HT-29 (cell line): ENCODE measurements around the gene ENC1. TPM values are rescaled to one million over a fixed set of nuclear protein-coding genes. Genes with fewer than 3 reads are reported as not detected.
A peak's percentile ranks its signal among the peaks of the same experiment; 100 is the strongest.

Source experiments
- DNase-seq: peaks from one replicate; pipeline ENCODE4 v3.0.0-alpha.2; 2015; ENCODE audit warnings: low spot score
- total RNA-seq: library from RNA; depleted of rRNA; stranded (reverse); fragments of >200 nt; shearing (Covaris generic); gene quantifications from 2 replicates; pipeline ENCODE4 v1.2.3, GENCODE V29; 2014

ENC1 gene
- total RNA-seq, 1 experiment from 2014 or later = 397 TPM

DNA sequence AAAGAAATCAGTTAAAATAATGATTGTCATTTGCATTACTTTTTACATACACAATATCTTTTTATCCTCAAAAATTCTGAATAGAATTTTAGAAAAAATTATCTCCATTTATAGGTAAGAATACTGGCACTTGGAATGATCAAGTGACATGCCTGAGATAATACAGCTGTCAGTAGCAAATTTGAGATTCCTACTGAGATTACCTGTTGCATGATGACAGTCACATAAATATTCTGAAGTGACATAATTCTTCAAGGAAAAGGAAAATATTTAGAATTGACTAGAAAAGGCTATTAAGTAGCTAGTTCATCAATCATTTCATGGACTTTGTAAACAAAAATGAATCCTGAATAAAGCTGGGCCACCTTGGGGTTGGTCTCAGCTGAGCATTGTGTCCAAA lies 15.2 kb upstream of the ENC1 start:
- no peak for DNase-seq

DNA sequence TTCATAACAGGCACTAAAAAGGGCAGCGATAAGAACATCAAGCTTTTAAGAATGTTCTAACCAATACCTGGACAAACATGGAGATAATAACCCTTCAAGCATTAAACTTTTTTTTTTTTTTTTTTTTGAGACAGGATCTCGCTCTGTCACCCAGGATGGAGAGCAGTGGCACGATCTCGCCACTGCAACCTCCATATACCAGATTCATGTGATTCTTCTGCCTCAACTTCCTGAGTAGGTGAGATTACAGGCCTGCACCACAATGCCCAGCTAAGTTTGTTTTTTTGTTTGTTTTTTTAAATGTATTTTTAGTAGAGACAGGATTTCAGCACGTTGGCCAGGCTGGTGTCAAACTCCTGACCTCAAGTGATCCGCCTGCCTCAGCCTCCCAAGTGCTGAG lies 14.7 kb upstream of the ENC1 start:
- no peak for DNase-seq

DNA sequence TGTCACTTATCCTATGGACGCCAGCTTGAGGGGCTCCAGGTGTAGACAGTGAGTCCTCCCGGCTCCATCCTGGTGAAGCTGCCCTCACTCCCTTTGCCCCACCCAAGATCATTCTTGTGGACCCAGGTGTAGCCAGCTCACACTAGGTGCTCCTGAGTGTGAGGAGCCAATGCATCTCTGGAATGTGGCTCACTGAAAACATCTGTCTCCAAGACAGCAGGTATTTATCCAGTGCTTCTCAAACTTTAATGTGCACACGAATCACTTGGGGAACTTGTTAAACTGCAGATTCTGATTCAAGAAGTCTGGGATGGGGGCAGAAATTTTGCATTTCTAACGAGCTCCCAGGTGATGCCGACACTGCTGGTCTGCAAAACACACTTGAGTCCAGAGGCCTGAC lies 13.5 kb upstream of the ENC1 start:
- no peak for DNase-seq

DNA sequence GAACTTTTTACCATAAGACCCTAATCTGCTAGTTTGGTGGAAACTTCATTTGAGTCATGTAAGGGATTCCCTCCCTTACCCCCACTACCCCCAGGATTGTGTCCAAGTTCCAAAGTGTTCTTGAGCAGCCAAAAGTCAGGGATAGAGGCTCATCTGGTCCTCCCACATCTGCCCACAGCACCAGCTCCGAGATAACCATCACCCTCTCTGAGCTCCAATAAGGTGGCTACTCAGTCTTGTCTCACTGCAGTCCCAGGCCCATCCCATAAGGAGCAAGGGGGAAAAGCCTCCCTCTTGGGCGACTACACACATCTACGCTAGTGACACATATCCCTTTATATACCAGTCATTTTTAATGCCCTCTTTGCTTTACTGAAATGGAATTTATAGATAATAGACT lies 12.0 kb upstream of the ENC1 start:
- DNase-seq = no peak

DNA sequence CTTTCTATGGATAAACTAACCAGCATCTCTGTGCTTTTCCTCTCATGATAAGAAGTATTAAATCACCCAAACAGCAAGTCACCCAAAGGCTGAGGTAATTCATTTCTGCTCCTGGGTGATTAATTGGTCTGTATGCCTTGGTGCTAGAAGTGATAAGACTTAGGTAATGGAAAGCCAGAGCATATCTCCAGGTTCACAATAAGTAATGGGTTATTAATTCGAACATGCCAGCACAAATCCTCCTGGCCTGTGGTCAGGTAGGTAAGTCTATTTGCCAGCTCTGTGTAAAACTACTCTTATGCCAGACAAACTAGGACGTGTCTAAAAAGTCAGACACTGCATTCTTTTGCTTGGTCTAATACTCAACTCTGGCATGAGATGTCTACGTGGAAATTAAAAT lies 11.2 kb upstream of the ENC1 start:
- no peak for DNase-seq

DNA sequence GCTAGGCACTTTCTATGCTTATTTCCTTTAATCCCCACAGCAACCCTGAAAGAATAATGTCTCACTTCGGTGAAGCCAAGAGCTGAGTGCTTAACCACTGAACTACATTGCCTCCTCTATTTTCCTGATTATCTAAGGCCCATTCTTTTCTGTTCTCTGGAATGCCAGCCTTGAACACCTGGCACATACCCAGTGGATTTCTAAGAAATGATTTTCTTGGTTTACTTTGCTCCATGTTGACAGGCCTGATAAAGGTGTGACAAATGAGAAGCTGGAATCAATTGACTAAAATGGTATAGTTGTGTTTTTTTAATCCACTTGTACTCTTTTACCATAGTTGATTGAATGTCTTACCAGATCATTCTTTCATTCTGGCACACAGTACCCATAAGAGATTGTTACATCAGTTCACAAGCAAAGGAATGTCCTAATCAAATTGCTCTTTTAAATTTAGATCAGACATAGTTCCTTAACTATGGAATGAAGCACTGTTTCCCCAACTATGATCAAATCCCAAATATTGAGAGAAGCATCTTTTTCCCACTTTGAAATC lies 9.0 kb upstream of the ENC1 start:
- DNase-seq = no peak

DNA sequence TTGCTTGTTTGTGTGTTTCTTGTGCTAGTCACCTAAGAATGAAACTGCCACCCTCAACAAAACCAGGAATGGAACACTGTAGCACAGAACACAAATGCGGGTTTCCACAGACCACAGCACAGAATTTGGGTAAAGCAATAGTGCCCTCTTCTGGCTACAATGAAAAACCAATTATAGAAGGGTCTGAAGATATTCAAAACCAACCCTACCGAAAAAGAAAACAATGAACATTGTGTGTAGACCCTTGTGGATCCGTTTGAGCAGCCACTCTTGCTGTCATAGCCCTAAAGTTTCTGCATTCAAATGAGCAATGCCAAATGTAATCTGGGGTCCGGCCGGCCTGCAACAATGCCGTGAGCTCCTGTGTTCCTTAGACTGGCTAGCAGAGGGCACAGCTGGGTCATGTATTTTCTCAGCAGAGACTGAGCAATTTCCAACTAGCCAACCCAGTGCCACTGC lies 8.3 kb upstream of the ENC1 start:
- peak; percentile 79 for DNase-seq

DNA sequence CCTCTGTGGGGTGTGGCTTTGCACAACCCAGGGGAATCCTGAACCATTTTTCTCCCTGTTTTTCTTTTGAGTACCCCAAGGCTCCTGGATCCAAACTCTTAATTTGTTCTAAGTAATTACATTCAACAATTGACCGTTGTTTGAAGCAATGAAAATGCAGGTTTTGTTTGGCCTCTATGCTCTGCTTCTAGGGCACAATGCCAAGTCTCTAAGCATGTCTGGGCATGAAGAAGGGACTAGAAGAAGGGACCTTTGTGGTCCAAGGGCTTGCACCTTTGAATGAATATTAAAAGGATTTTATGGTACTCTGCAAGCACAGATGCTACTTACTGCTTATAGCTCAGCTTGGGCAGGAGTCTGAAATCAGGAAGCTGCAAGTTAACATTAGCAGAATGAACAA lies 6.6 kb upstream of the ENC1 start:
- DNase-seq = peak; percentile 72

DNA sequence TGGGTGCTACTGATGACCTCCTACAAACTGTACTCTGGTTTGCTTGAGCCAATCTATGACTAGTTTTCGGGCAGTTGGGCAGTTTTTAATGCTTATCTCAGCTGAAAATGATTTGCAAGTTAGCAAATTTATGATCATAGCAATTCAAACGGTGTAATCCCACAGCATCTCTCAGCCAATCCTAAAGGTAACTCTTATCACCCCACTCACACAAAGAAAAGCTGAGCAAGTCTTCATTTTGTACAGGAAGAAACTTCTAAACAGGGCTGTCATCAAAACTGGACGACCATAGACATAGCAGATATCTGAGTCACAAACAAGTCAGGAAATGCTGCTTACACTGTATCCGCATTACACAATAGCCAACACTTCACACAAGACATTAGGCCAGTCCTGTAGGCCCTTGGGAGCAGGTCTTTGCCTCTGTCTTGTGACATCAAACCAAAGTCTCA lies 2.6 kb upstream of the ENC1 start:
- DNase-seq = peak; percentile 71

DNA sequence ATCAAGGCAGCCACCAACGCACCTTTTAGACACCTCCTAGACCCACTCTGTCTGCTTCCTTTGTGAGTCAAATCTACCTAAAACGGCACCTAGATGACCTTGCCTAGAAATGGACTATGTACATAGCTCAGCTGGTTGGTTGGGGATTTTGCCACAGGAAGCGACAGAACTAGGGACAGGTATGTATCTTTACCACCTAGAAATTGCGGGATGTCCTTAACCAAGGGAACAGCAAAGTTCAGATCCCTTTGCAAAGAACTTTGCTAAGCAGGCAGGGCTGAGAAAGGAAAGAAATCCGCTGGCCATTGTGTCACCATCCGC lies 2.0 kb upstream of the ENC1 start:
- DNase-seq = no peak

DNA sequence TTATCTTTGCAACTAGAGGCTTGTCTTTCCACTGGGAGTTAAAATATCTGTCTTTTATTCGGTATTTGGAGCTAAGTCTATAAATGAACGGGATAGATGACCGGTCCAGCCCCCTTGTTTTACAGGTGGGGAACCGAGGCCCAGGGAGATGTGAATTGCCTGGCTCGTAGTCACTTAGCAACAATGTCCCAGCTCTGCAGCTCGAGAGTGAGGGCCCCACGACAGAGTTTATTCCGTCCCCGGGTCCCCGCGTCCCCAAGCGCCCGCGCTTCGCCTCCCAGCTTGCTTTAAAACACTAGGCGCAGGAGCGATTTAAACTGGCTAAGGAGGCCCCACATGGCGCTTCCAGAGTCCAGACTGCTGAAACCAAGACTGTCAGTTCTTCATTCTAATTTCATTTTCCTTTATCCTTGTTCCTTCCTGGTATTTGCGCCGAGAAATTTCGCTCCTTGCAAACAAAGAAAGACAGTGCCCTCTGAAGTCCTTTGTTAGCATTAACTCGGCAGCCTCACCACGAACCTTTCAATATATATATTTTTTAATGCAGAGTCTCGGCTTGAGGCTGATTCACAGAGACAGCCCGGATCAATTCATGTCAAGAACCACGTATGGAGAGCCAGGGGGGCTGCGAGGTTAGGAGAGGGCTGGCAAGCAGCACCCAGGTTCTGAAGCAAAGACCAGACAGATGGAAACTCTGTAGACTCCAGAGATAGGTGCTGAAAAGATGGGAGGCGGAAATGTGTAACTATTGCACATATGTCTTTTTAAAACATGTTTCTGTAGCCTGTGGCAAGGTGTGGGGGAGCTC lies 1.4 kb upstream of the ENC1 start:
- DNase-seq = peak; percentile 86

DNA sequence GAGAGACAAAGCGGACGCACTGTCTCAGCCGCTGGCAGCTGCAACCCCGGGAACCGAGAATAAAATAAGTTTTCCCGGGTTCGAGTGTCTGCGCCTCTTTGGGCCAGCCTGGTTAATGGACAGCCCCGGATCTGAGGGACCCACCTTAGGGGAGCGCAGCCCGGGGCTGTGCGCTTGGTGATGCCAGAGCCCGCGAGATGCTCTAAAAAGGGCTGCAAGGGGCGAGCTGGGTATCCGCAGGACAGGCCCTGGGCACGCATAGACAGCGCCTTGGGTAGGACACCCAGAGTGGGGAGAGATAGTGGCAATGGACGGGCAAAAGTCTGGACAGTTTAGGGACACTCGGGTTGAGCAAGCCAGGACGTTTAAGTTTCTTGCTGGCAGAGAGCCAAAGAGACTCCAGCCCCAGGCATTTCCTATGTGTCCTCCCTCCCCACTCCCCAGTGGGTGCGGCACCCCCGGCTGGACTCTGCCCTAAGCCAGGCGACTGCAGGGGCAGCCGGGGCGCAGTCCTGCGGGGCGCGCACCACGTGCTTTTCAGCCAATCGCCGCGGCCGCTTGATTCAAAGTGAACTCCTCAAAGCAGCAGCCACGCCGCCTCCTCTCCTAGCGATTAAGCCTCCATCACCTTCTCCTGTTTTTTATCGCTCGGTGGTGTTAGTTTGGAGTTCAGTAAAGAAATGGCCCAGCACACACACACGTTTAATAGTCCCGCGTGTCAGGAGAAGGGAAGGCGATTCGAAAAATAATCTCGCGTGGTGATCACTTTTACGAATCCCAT lies 616 bp upstream of the ENC1 start:
- DNase-seq = peak; percentile 97

DNA sequence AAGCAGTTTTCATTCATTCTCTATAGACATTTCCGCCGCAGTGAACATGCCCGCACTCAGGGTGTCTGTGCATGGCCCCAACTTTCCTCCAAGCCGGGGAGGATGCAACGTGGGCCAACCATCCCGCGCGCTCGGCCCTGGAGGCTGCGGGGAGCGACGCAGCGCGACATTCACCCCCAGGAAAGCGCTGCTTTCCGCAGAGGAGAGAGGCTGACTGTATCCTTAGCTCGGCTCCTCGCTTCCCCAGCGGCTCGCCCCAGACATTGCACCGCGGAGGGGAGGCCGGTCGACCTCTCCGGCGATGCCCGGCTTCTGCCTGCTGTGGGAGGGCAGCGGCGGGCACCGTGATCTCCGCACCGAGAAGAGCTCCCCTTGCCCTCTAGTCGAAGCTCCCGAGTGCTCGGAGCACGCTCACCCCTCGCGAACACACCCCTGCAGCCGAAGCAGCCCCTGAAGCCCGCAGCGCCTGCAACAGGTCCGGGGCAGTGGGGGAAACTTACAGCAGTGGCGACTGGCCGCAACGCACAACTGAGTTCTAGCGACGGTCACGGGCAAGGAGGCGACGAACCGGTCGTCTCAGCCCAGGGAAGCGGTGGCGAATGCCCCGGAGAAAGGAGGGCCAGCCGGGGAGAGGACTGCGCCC lies 600 bp downstream of the ENC1 start:
- DNase-seq = peak; percentile 37

DNA sequence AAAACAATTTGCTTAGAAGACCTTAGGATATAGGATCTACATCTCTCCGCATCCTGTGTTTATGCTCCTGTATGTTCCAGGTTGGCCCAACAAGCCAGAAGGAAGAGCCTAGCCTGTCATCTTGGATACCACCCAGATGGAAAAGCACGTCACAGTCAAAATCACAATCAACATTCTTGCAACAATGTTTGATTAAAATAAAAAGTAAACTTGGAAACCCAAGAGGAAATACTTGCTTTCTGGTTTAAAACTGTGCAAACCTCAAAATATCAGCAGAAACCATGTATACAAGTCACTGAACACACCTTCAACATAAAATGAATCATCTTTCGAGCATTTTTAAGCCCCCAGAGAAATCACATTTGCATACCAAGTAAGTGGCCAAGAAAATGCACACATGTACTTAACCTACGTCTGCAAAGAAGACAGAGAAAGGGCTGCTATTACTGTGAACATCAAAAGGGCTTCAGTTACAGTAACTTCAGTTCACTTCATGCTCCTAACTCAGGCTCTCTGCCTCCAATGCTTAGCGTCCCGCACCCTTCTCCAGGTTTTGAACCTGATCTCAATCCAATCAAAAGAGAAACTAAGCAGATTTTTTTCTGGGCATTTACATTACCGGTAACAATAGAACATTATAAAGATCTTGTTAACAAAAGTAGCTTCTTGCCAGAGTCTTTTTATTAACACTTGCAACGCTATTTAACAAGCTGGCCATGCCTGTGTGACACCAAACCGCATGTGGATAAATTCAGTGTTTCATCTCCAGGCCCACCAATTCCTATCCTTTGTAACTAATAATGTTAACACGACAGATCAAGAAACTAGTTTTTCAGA lies 1.3 kb downstream of the ENC1 start:
- DNase-seq = peak; percentile 67

DNA sequence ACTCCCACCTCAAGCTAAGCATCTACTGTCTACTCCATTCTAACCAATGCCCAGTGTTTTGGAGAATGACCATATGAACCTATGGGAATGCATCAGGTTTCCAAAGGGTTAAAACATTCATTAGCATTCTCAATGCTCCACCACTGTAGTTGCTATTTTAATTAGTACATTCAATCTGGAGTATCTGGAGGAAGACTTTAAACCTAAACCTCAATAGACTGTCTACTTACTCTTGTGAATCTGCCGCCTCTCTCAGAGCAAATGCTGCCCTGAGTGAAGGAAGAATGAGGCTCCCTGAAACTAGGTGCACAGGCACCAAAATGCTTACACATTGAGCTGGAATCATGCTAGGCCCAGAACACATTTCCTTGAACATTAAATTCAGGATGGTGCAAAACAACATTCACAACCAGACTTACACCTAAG lies 2.0 kb downstream of the ENC1 start:
- no peak for DNase-seq

DNA sequence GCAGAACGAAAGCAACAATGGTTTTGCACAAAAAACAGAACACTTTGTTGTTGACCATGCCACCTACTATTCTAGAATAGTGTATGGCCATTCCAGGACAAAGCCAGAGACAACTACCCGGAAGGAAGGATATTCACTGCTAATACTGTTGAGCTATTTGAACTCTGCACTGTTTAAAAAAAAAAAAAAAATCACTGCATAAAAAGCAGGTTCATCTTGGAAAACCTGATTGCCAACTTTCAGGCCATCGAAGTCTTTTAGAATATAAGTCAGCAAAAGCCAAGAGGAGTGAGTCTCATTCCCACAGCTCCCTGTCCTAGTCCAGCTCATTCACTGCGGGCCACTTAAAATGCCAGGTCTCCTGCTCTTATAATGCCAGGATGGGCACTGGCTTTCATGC lies 4.0 kb downstream of the ENC1 start:
- DNase-seq = peak; percentile 85

DNA sequence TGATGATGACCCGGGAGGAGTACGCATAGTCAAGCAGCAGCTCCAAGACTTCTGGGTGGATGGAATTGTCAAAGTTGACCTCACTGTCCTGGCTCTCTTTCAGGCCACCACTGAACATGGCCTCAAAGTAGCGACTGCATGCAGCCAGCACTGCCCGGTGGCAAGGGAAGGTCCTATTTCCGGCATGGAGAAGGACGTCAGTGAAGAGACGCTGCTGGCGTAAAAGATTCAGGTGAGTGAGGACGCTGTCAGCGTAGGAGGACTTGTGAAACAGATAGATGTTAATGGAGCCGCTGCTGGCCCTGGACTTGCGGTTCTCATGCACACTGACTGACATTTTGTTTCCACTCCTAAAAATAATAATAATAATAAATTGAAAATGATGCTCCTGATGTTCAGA lies 4.4 kb downstream of the ENC1 start:
- DNase-seq = peak; percentile 58

DNA sequence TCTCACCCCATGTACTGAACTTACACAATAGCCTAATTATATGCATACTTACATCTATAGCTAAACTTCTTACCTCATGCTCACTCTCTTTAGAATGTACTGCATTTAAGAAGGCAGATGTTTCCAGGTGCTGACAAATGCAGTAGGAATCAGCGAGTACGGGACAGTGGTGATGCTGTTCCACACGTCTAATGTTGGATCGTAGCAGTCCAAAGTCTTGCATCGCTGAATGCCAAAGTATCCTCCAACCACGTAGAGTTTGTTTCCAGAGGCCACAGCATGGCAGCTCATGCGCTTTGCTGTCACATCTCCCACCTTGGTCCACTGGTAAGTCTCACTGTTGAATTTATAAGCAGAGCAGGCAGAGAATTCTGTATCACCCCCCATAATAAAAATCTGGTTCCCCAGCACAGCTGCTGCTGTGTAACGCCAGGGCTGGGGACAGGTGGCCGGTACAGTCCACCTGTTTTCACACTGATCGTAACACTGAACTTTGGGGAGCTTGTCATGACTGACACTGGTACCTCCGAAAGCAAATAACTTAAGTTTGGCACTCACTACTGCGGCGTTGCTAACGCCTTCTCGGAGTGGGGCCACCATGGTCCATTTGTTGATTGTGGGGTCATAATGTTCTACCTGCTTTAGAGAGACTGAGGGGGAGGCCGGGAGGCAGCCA lies 5.8 kb downstream of the ENC1 start:
- peak; percentile 29 for DNase-seq

DNA sequence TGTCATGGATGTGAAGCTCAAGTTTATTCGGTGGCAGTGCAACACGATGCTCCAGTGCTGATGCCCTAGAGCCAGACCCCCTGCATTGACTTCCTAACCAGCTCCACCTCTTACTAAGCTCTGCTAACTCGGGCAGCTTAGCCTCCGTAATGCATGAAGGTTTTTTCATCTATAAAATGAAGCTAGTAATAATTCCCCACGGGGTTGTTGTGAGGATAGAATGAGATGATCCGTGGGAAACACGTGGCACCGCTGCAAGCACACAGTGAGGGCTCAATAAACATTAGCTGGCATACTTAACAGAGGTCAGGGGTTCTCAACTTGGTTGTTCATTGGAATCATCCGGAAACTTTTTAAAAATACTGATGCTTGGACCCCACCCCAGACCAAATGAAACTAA lies 6.8 kb downstream of the ENC1 start:
- DNase-seq = no peak

DNA sequence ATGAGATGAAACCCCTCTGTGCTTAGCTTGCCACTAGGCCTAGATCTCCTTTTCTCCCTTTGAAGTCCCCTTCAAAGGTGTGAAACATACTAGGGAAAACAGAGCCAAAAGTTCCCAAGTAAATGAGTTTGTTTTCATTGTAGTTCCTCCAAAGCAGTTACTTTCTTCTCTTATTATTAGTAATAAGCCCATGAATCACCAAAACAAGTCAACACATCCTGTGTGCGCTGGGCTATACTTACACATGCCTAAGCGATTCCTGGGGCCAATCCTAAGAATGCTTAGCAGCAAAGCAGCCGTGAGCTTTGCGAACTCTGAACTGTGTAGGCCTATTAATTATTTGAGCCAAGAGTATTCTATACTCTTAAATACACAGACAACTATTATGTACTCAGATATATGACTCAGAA lies 7.6 kb downstream of the ENC1 start:
- DNase-seq = peak; percentile 77
